GM12874 (cell line): ENCODE results near the gene TTPAL.

ENCODE experiments used
- CTCF ChIP-seq: IDR thresholded peaks from 2 replicates; pipeline ENCODE4 v1.5.1; 2011; ENCODE audit warnings: low read depth, mild to moderate bottlenecking, control low read depth, low read length, moderate library complexity; ENCODE audit not compliant: insufficient read depth

TTPAL gene

GRCh38 chr20:44475694-44476560 lies at the start of gene TTPAL:
TSS of gene TTPAL (plus strand) at chr20:44475874. CDS start at chr20:44480000, 4,126 bp downstream.
- no peak for TF ChIP-seq CTCF

- no peak for TF ChIP-seq CTCF
Measured at GRCh38 chr20:44425923-44426322, 49.8 kb upstream of the TTPAL start.

GRCh38 chr20:44426879-44427790 lies 48.5 kb upstream of the TTPAL start:
- no peak for TF ChIP-seq CTCF

GRCh38 chr20:44427804-44428173 lies 47.9 kb upstream of the TTPAL start:
- no peak for TF ChIP-seq CTCF

- TF ChIP-seq CTCF = no peak
Measured at GRCh38 chr20:44428174-44429016, 47.3 kb upstream of the TTPAL start.

- TF ChIP-seq CTCF = no peak
Measured at GRCh38 chr20:44429017-44429339, 46.7 kb upstream of the TTPAL start.
